Lower lobe of right lung (tissue), 2 donors: Measurements from ENCODE around the gene CTNNA2. TPM values are rescaled to one million over a fixed set of nuclear protein-coding genes. Genes with fewer than 3 reads are reported as not detected.

ENCODE experiments used
- ATAC-seq, 2 donors: fragments of 200-7000 bp; cut with Tn5 transposase; one replicate each; pipeline ENCODE4 v1.9.1; 2020 to 2022; ENCODE audit warnings: mild to moderate bottlenecking in 2 of 2, moderate library complexity in 2 of 2
- DNase-seq: peaks from one replicate; pipeline ENCODE4 v3.0.0-alpha.2; 2020
- H3K27ac ChIP-seq: fragments of 200-600 bp; one replicate; pipeline ENCODE4 v1.8.0; 2022
- H3K27me3 ChIP-seq: fragments of 200-600 bp; one replicate; pipeline ENCODE4 v1.8.0; 2022; ENCODE audit warnings: low read depth
- H3K36me3 ChIP-seq: fragments of 200-600 bp; one replicate; pipeline ENCODE4 v1.8.0; 2022; ENCODE audit warnings: mild to moderate bottlenecking
- H3K4me1 ChIP-seq: fragments of 200-600 bp; one replicate; pipeline ENCODE4 v1.8.0; 2022
- H3K4me3 ChIP-seq: fragments of 200-600 bp; one replicate; pipeline ENCODE4 v1.8.0; 2022; ENCODE audit warnings: mild to moderate bottlenecking
- H3K9me3 ChIP-seq: fragments of 200-600 bp; one replicate; pipeline ENCODE4 v1.8.0; 2022
- intact Hi-C: fragments of 100-400 bp; cut with DNase I; formaldehyde crosslinking; loops from one replicate; pipeline ENCODE4 v1.11.0; 2022
- total RNA-seq: library from RNA; stranded (reverse); fragmentation: NEBNext Ultra II Directional; extraction: Animal tissue kit (Norgen Biotek cat#: 25700); gene quantifications from one replicate; pipeline ENCODE4 v1.2.1, GENCODE V29; 2021
- TF ChIP-seq, protein P1 (sequence below): fragments of 200-600 bp; IDR thresholded peaks from one replicate; pipeline ENCODE4 v1.8.0; 2022; ENCODE audit warnings: antibody characterized with exemption, mild to moderate bottlenecking
- donor health status: DM: no; HTN: yes; CAD: no; lungs with severe emphysema.

CTNNA2 gene
- total RNA-seq, 1 donor from 2014 or later: not detected

- TF ChIP-seq, protein P1, sequence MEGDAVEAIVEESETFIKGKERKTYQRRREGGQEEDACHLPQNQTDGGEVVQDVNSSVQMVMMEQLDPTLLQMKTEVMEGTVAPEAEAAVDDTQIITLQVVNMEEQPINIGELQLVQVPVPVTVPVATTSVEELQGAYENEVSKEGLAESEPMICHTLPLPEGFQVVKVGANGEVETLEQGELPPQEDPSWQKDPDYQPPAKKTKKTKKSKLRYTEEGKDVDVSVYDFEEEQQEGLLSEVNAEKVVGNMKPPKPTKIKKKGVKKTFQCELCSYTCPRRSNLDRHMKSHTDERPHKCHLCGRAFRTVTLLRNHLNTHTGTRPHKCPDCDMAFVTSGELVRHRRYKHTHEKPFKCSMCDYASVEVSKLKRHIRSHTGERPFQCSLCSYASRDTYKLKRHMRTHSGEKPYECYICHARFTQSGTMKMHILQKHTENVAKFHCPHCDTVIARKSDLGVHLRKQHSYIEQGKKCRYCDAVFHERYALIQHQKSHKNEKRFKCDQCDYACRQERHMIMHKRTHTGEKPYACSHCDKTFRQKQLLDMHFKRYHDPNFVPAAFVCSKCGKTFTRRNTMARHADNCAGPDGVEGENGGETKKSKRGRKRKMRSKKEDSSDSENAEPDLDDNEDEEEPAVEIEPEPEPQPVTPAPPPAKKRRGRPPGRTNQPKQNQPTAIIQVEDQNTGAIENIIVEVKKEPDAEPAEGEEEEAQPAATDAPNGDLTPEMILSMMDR: no peak
Measured at GRCh38 chr2:80395251-80395650, 882.4 kb downstream of the CTNNA2 start.

GRCh38 chr2:80396276-80396675, 883.4 kb downstream of the CTNNA2 start:
- no peak overlapping the region for H3K4me3 ChIP-seq
- TF ChIP-seq, protein P1: no peak
- no peak overlapping the region for H3K27ac ChIP-seq
- no peak for DNase-seq
- H3K27me3 ChIP-seq: no peaks in the 10 kb centered on the region
- ATAC-seq: no peak
- H3K4me1 ChIP-seq: no peaks in the 10 kb centered on the region
- no peaks in the 10 kb centered on the region for H3K9me3 ChIP-seq
- intact Hi-C loops: no loop called here
- H3K36me3 ChIP-seq: no peaks in the 10 kb centered on the region

More at GRCh38 chr2:80395251-80395650, 882.4 kb downstream of the CTNNA2 start:
- no peaks in the 10 kb centered on the region for H3K36me3 ChIP-seq
- ATAC-seq (no peak), DNase-seq (no peak)
- H3K4me1 ChIP-seq: no peaks in the 10 kb centered on the region
- H3K27me3 ChIP-seq: no peaks in the 10 kb centered on the region
- intact Hi-C loops: no loop called here
- no peak overlapping the region for H3K4me3 ChIP-seq
- no peak overlapping the region for H3K27ac ChIP-seq
- H3K9me3 ChIP-seq: no peaks in the 10 kb centered on the region

DNA sequence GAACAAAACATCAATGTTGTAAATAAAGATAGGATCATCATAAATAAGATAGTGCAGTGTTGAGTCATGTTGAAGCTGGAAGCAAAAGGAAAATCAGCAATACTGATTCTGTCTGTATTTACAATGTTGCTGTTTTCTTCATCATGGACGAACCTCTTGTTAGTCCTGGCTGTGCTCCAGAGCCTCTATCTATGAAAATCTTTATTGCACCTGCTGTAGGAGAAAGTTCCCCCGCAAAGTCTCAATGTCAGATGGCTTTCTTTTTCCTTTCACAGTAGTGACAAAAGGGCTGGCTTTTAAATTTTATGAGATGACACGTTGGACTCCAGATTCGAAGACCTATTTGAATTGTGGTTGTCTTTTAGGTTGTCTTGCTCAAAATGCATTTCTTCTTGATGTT, 890.2 kb downstream of the CTNNA2 start:
- DNase-seq (no peak), ATAC-seq (no peak)
- Histone ChIP-seq H3K4me3 (no peak overlapping the region), H3K36me3 (no peaks in the 10 kb centered on the region), H3K27me3 (no peaks in the 10 kb centered on the region), H3K27ac (no peak overlapping the region), H3K4me1 (no peaks in the 10 kb centered on the region), H3K9me3 (no peaks in the 10 kb centered on the region)
- intact Hi-C loops: no loop called here
- TF ChIP-seq, protein P1: no peak

DNA sequence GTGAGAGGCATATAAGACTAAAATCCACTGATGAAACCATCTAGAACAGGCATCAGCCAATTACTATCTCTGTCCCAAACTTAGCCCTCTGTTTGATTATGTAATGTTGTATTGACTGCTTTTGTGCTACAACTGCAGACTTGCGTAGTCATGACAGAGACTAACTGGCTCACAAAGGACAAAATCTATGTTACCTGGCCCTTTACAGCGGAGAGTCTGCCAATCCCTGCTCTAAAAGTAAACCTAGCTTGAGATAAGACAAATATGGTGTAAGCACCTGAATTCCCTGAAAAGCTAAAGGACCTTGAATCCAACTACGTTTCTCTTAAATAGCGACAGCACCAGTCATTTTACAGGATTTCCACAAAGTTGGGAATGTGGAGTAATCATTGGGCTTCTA, 894.5 kb downstream of the CTNNA2 start:
- no peaks in the 10 kb centered on the region for H3K36me3 ChIP-seq
- no peaks in the 10 kb centered on the region for H3K9me3 ChIP-seq
- H3K27me3 ChIP-seq: no peaks in the 10 kb centered on the region
- no peaks in the 10 kb centered on the region for H3K4me1 ChIP-seq
- ATAC-seq (no peak), DNase-seq (no peak)
- no peak overlapping the region for H3K4me3 ChIP-seq
- no peak overlapping the region for H3K27ac ChIP-seq
- TF ChIP-seq, protein P1: no peak
- intact Hi-C loops: no loop called here

DNA sequence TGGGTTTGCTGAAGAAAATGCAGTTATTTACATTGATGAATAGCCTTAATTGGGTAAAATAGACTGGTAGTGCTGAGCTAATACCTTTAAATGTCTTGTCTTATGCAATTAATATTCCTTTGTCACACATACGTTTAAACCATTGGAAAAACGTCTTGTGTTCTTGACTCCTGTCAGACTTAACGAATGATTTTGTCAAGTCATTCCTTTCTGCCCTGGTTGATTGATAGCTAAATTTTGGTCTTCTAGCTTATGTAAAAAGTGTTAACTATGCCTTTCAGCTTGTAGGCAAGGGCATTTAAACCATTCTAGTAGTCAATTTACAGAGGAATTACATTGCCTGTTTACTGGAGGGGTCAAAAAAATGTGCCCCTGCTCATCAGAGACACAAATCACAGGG, 897.5 kb downstream of the CTNNA2 start:
- intact Hi-C loops: no loop called here
- Histone ChIP-seq H3K4me1 (no peaks in the 10 kb centered on the region), H3K36me3 (no peaks in the 10 kb centered on the region), H3K27me3 (no peaks in the 10 kb centered on the region), H3K4me3 (no peak overlapping the region), H3K9me3 (peaks cover 7% of the 10 kb centered on the region), H3K27ac (no peak overlapping the region)
- DNase-seq (no peak), ATAC-seq (no peak)
- TF ChIP-seq, protein P1: no peak

DNA sequence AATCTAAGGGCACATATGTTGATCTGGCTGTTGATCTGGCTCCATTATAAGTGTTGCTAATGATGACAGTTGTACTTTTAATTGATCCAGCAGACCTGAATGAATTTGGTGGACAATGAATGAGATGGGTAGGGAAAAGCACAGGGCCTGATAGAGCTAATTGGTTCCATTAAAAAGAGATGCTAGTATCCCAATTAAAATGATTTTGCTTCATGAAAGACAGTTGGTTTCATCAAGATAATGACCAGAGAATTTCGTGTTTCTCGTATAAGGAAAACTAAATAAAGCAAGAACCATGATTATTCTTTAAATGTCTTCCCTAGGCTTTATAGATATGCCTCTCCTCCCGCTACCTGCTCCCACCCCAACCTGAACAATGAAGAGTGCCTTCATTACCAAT, 900.3 kb downstream of the CTNNA2 start:
- H3K9me3 ChIP-seq: peaks cover 7% of the 10 kb centered on the region
- no peaks in the 10 kb centered on the region for H3K36me3 ChIP-seq
- ATAC-seq (no peak), DNase-seq (no peak)
- H3K27me3 ChIP-seq: no peaks in the 10 kb centered on the region
- TF ChIP-seq, protein P1: no peak
- no peak overlapping the region for H3K4me3 ChIP-seq
- H3K27ac ChIP-seq: no peak overlapping the region
- no peaks in the 10 kb centered on the region for H3K4me1 ChIP-seq
- intact Hi-C loops: no loop called here
